GM23248 (cell line): ENCODE data around the gene LOXL4.

Source experiments
- EZH2 ChIP-seq: fragments of 200-600 bp; sonication (generic); IDR thresholded peaks from 2 replicates; pipeline ENCODE4 v1.6.1; 2018; ENCODE audit warnings: antibody characterized with exemption, mild to moderate bottlenecking; ENCODE audit not compliant: insufficient read depth, poor library complexity, severe bottlenecking
- EZH2phosphoT487 ChIP-seq: fragments of 200-600 bp; sonication (generic); IDR thresholded peaks from 2 replicates; pipeline ENCODE4 v1.6.1; 2018; ENCODE audit warnings: antibody characterized with exemption, moderate library complexity, mild to moderate bottlenecking, low read depth; ENCODE audit not compliant: insufficient read depth

- TF ChIP-seq EZH2 (no peak), EZH2phosphoT487 (no peak)
Measured at GRCh38 chr10:98266647-98267046, 1.3 kb downstream of the LOXL4 start.
